GM19023 (cell line): Measurements from ENCODE around the gene VPREB1.
"Not testable (repeated sequence)": the region's sequence is repeated elsewhere in the genome, so short reads cannot be mapped to it uniquely, and the experiment has no call there.

Source experiments
- ATAC-seq: cut with Tn5 transposase; IDR thresholded peaks from one replicate; pipeline ENCODE4 v1.9.1; 2021; ENCODE audit warnings: mild to moderate bottlenecking, moderate library complexity; ENCODE audit not compliant: unreplicated experiment

The VPREB1 gene

DNA sequence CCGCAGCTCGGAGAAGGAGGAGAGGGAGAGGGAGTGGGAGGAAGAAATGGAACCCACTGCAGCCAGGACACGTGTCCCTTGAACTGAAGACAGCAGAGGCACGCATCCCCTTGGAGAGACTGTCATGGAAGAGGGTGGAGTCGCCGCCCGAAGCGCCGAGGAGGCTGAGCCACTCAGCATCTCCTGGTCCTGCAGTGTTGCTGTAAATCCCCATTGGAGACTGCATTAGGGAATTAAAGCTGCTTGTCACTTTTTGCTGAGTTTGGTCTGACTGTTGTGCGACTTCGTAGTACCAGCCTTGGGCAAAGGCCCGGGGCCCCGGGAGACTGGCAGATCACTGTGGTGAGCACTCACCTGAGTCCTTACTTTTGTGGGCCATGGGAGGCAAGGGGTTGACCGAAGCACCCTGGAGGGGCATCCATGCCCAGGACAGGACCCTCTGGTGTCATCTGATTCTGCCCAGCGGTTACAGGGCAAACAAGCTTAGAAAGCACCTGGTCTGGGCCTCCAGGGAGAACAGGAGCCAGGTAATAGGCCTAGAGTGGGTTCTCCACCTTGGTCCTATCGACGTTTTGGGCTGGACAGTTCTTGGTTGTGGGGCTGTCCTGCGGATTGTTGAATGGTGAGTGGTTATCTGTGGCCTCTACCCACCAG, 797 bp downstream of the VPREB1 start:
- no peak for ATAC-seq

DNA sequence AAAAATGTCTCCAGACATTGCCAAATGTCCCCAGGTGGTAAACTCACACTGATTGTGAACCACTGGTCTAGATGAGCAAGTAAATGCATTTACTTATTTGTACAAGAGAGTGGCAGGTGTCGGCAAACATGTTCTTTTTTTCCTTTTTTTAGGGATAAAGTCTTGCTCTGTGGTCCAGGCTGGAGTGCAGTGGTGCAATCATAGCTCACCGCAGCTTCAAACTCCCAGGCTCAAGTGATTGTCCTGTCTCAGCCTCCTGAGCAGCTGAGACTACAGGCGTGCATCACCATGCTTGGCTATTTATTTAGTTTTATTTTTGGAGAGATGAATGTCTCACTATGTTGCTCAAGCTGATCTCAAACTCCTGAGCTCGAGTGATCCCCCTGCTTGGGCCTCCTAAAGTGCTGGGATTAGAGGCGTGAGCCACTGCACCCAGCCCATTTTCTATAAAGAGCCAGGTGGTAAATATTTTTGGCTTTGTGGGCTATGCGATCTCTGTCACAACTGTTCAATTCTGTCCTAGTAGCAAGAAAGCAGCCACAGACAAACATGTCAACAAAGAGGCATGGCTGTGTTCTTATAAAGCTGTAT, 1.4 kb downstream of the VPREB1 start:
- no peak for ATAC-seq

DNA sequence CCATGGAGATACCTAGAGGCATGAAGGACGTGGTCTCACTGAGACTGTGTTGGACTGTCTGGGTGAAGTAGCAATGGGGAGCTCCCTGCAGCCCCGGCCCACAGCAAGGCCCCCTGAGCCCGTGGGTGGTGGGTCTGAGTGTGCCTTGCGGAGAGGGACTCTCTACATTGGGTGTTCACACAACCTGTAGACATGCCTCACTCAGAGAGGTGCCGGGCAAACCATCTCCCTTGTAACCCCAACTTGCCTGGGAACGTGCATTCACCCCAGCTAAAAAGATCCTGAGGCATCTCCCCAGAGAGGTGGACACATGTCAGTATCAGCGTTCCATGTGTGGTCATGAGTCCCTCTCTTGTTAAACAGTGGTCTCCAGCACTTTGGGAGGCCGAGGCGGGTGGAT, 2.1 kb downstream of the VPREB1 start:
- ATAC-seq: no peak

DNA sequence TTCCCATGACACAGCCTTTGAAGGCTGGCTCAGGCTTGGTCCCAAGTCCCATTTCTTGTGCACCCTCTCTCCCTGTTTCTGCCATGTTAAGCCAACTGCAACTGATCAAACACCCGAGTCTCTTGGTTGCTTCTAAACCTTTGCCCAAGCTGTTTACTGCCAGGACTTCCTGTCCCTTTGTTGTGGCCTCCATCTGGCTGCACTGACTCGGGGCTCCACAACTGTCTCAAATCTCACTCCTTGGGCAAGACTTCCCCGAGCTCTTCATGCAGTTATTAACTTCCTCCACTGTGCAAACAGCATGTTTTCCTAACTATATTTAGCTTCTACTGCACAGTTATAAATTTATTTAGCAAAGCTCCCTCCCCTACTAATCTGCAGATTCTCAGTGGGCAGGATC, 4.3 kb downstream of the VPREB1 start:
- no peak for ATAC-seq

DNA sequence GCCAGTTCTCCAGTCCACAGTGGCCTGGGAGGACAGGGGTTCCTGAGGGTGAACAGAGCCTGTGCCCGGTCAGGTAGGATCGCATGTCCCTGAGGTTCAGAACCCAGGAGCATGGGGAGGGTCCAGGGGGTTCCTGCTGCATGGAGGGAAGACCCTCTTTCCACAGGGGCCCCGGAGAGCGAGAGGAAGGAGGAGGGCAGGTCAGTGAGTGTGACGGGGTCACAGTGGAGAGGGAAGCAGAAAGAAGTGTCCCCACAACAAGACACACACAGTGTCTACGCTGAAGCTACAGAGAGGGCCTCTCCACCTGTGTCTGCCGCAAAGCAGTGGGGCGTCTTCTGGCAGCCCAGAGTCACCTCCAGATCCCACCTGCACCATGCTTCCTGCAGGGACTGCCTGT, 6.1 kb downstream of the VPREB1 start:
- ATAC-seq: not testable (repeated sequence)

DNA sequence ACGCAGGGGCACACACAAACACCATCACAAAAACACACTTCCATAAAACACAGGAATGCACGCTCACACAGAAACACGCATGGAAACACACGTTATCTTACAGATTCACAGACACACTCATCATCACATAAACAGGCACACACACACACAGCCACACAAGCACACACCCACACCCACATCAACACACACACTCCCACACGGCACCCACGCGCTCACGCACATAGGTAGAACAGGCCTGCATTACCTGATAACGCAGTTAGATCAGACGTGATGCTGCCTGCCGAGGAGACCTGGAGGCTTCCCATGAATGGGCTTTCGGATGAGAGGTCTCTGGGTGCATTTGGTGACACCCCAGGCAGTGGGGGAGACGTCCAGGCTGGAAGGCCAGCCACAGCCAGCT, 11.5 kb downstream of the VPREB1 start:
- ATAC-seq: not testable (repeated sequence)

DNA sequence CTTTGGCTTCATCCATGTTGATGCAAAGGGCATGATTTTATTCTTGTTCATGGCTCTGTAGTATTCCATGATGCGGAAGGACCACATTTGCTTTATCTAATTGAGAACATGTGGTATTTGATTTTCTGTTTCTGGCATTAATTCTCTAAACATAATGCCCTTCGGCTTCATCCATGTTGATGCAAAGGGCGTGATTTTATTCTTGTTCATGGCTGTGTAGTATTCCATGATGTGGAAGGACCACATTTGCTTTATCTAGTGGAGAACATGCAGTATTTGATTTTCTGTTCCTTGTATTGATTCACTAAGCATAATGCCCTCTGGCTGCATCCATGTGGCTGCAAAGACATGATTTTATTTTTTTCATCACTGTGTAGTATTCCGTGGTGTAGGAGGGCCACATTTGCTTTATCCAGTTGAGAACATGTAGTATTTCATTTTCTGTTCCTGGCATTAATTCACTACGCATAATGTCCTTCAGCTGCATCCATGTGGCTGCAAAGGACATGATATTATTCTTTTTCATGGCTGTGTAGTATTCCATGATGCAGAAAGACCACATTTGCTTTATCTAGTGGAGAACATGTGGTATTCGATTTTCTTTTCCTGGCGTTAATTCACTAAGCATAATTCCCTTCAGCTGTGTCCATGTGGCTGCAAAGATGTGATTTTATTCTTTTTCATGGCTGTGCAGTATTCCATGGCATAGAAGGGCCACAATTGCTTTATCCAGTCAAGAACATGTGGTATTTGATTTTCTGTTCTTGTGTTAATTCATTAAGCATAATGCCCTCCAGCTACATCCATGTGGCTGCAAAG, 14.2 kb downstream of the VPREB1 start:
- ATAC-seq: not testable (repeated sequence)

DNA sequence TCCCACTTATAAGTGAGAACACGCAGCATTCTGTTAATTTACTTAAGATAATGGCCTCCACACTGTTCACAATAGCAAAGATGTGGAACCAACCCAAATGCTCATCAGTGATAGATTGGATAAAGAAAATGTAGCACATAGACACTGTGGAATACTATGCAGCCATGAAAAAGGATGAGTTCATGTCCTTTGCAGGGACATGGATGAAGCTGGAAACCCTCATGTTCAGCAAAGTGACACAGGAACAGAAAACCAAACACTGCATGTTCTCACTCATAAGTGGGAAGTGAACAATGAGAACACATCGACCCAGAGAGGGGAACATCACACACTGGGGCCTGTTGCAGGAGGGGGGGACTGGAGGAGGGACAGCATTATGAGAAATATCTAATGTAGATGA, 15.6 kb downstream of the VPREB1 start:
- ATAC-seq: not testable (repeated sequence)

DNA sequence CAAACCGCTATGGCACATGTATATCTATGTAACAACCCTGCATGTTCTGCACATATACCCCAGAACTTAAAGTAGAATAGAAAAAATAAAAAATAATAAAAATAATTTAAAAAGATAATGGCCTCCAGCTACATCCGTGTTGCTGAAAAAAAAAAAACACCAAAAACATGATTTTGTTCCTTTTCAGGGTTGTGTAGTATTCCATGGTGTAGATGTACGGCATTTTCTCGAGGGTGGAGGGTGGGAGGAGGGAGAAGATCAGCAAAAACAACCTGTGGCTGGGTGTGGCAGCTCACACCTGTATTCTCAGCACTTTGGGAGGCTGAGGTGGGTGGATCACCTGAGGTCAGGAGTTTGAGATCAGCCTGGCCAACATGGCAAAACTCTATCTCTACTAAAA, 16.0 kb downstream of the VPREB1 start:
- not testable (repeated sequence) for ATAC-seq

DNA sequence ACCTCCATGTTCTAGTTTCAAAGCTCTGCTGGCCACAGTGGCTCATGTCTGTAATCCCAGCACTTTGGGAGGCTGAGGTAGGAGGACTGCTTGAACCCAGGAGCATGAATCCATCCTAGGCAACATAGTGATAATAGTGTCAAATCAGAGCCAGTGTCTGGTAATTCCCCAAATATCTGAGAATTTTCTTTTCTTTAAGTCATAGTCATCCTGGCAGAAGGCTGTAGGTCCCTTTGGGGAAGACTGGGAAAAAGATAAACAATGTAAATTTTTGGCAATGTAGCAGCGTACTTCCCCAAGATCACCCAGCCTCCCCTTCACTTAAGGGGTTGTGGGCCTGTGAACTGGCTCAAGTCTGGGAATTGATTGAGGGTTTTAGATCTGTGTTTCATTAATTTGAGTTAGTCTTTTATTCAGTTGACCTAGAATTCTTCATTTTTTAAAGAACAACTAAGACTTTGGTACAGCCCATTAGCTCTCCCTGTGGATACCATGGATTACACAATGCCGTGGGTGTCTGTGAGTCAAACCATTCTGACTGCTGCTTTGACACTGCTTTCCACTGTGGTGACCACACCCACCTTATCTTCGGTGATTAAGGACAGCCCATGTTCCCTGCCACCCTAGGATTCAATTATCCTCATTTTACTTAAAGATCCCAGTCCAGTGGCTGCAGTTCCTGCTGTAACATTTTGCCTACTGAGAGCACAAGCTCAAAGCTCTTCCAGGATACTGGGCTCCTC, 17.9 kb downstream of the VPREB1 start:
- ATAC-seq: not testable (repeated sequence)

DNA sequence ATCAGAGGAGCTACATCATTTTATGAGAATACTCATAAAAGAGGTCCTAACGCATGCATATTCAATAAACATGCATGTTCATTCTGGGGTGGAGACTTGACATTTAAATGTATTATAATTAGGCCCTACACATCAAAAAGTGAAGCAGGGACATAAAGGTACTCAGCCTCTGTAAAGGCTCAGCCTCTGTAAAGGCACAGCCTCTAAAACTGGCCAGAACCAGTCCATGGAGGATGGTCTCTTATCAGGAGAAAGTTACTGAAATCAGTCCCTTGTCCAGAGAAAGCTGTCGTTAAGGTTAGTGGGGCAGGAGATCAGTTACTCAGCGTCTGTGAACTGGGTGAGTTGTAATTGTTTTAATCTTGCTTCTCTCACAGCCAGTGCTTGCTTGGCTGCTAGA, 19.2 kb downstream of the VPREB1 start:
- not testable (repeated sequence) for ATAC-seq

DNA sequence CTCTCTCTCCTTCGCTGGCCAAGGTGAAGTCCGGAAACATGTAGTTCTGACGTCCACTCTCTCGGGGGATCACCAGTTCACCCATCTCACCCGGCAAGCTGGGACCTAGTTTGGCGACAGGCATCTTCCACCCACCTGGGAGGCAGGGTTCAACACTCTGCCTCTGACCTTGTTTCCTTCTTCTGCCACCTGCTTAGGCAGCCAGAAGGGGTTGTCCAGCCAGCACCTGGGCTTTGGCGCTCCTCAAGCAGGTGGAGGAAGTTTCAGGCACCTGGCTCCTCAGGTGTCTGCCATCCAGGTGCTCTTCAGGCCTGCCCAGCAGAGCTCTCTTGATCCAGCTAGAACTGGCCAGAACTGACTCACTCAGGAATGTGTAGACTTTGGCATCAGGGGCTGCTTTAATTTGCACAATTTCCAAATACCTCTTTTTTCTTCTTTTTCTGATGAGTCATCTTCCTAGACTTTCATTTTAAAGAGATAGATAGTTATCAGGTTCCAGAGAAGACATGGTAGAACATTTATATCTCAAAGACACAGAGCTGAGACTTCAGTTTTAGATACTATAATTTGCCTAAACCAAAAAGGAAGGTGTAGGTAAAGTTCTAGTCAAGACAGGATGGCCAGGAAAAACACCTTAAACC, 25.6 kb downstream of the VPREB1 start:
- ATAC-seq: not testable (repeated sequence)

DNA sequence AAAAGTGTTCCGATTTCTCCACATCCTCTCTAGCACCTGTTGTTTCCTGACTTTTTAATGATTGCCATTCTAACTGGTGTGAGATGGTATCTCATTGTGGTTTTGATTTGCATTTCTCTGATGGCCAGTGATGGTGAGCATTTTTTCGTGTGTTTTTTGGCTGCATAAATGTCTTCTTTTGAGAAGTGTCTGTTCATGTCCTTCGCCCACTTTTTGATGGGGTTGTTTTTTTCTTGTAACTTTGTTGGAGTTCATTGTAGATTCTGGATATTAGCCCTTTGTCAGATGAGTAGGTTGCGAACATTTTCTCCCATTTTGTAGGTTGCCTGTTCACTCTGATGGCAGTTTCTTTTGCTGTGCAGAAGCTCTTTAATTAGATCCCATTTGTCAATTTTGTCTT, 32.8 kb downstream of the VPREB1 start:
- not testable (repeated sequence) for ATAC-seq

DNA sequence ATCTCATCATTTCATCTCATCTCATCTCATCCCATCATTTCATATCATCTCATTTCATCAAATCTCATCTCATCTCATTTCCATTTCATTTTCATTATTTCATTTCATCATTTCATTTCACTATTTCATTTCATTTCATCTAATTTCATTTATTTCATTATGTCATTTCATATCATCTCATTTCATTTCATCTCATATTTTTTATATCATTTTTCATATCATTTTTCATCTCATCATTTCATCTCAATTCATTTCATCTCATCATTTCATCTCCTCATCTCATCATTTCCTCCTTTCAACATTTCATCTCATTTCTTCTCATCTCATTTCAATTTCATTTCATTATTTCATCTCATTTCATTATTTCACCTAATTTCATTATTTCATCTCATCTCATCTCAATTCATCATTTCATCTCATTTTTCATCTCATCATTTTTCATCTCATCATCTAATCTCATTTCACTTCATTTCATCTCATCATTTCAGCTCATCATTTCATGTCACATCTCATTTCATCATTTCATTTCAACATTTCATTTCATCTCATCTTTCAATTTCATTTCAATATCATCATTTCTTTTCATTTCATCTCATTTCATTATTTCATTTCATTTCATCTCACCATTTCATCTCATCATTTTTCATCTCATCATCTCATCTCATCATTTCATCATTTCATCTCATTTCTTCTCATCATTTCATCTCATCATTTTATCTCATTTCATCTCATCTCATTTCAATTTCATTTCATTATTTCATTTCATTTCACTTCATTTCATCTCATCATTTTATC, 40.6 kb downstream of the VPREB1 start:
- ATAC-seq: not testable (repeated sequence)

DNA sequence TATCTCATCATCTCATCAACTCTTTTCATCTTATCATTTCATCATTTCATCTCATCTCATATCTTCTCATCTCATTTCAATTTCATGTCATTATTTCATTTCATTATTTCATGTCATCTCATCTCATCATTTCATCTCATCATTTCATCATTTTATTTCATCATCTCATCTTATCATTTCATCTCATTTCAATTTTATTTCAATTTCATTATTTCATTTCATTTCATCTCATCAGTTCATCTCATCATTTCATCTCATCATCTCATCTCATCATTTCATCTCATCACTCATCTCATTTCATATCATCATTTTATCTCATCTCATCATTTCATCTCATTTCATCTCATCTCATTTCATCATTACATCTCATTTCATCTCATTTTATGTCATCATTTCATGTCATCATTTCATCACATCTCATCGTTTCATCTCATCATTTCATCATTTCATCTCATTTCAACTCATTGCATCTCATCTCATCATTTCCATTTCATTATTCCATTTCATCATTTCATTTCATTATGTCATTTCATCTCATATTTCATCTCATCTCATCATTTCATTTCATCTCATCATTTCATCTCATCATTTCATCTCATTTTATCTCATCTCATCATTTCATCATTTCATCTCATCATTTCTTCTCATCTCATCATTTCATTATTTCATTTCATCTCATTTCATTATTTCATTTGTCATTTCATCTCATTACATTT, 42.0 kb downstream of the VPREB1 start:
- not testable (repeated sequence) for ATAC-seq

DNA sequence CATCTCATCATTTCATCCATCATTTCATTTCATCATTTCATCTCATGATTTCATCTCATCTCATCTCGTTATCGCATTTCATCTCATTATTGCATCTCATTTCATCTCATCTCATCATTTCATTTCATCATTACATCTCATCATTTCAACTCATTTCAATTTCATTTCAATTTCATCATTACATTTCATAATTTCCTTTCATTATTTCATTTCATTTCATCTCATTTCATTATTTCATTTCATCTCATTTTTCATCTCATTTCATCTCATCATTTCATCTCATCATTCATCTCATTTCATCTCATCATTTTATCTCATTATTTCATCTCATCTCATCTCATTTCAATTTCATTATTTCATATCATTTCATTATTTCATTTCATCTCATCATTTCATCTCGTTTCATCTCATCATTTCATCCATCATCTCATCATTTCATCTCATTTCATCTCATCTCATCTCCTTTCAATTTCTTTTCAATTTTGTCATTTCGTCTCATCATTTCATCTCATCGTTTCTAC, 42.6 kb downstream of the VPREB1 start:
- ATAC-seq: not testable (repeated sequence)

DNA sequence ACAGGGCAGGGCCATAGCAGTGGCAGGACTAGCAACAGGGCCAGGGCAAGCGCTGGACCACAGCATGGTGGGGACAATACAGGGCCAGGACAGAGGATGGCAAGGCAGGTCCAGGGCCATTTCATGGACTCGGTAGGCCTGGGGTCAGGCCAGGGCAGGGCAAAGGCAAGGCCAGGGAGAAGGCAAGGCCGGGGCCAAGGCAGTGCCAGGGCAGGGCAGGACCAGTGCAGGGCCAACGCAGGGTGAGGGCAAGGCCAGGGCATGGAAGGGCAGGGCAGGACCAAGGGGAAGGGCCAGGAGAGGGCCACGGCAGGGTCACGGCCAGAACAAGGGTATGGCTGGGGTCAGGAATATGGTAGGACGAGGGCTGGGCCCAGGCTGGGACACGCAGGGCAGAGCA, 45.1 kb downstream of the VPREB1 start:
- ATAC-seq: not testable (repeated sequence)

DNA sequence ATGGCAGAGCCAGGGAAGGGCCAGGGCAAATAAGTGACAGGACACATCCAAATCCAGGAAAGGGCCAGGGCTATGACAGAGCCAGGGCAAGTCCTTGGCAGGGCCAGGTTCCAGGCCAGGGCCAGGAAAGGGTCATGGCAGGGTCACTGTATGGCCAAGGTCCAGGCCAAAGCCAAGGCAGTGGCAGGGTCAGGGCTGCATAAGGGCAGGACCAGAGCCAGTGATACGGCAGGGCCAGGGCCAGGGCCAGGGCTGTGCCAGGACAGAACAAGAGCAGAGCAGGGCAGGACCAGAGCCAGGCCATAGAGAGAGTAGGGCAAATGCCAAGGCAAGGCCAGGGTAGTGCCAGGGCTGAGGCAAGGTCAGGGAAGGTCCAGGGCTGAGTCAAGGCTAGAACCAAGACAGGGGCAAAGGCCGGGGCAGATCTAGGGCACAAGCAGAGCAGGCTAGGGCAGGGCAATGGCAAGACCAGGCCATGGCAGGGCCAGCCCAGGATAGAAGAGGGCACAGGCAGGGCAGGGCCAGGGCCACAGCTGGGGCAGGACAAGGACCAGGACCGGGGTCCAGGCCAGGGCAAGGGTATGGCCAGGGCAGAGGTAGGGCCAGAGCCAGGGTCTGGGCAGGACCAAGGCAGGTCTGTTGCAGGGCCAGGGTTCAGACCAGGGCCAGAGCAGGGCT, 46.7 kb downstream of the VPREB1 start:
- not testable (repeated sequence) for ATAC-seq
